Neural crest cell (in vitro differentiated cells): ENCODE measurements around the gene DIS3L. TPM values are rescaled to one million over a fixed set of nuclear protein-coding genes. Genes with fewer than 3 reads are reported as not detected.
A peak's percentile ranks its signal among the peaks of the same experiment; 100 is the strongest.

Experiments
- DNase-seq: peaks from one replicate; pipeline ENCODE4 v3.0.0; 2021; ENCODE audit warnings: low read depth, mixed read lengths, low spot score
- H3K27ac Mint-ChIP-seq: one replicate; pipeline ENCODE4 v1.8.0; 2021; ENCODE audit warnings: mild to moderate bottlenecking, mixed read lengths; ENCODE audit not compliant: unreplicated experiment
- H3K27me3 Mint-ChIP-seq: 2 replicates; pipeline ENCODE4 v1.8.0; 2021; ENCODE audit warnings: low read depth, mild to moderate bottlenecking, mixed read lengths
- H3K36me3 Mint-ChIP-seq: 2 replicates; pipeline ENCODE4 v1.8.0; 2021; ENCODE audit warnings: low read depth, mild to moderate bottlenecking, mixed read lengths
- H3K4me1 Mint-ChIP-seq: 2 replicates; pipeline ENCODE4 v1.8.0; 2021; ENCODE audit warnings: mixed read lengths
- H3K4me3 Mint-ChIP-seq: one replicate; pipeline ENCODE4 v1.8.0; 2021; ENCODE audit warnings: mild to moderate bottlenecking, mixed read lengths
- H3K9me3 Mint-ChIP-seq: 2 replicates; pipeline ENCODE4 v1.8.0; 2021; ENCODE audit warnings: mixed read lengths
- total RNA-seq: library from RNA; stranded (reverse); gene quantifications from 2 replicates; pipeline ENCODE4 v1.2.1, GENCODE V29; 2021
- TF ChIP-seq, protein P1 (sequence below): fragments of 200-600 bp; sonication (generic); conservative IDR thresholded peaks from 2 replicates; pipeline ENCODE4 v1.5.0; 2021; ENCODE audit warnings: antibody characterized with exemption, mild to moderate bottlenecking

DIS3L gene
- total RNA-seq, 1 donor from 2014 or later = 56.3 TPM

DNA sequence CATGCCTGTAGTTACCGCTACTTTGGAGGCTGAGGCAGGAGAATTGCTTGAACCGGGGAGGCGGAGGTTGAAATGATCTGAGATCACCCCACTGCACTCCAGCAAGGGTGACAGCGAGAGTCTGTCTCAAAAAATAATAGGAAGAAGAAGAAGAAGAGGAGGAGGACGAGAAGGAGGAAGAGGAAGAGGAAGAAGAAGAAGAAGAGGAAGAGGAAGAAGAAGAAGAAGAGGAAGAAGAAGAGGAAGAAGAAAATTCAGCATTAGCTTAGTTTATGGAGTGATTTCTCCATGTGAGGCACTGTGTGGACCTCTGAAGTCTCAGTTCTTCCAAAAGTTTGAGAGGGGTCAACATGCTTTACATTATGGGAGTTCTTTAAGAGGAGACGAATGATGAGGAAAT is 22.4 kb upstream of the DIS3L start:
- no peak overlapping the region for H3K4me3 Mint-ChIP-seq
- no peak for DNase-seq
- no peak overlapping the region for H3K27ac Mint-ChIP-seq
- H3K36me3 Mint-ChIP-seq = no peaks in the 10 kb centered on the region
- peaks cover 7% of the 10 kb centered on the region for H3K27me3 Mint-ChIP-seq
- TF ChIP-seq, protein P1, sequence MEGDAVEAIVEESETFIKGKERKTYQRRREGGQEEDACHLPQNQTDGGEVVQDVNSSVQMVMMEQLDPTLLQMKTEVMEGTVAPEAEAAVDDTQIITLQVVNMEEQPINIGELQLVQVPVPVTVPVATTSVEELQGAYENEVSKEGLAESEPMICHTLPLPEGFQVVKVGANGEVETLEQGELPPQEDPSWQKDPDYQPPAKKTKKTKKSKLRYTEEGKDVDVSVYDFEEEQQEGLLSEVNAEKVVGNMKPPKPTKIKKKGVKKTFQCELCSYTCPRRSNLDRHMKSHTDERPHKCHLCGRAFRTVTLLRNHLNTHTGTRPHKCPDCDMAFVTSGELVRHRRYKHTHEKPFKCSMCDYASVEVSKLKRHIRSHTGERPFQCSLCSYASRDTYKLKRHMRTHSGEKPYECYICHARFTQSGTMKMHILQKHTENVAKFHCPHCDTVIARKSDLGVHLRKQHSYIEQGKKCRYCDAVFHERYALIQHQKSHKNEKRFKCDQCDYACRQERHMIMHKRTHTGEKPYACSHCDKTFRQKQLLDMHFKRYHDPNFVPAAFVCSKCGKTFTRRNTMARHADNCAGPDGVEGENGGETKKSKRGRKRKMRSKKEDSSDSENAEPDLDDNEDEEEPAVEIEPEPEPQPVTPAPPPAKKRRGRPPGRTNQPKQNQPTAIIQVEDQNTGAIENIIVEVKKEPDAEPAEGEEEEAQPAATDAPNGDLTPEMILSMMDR = no peak
- peaks cover 21% of the 10 kb centered on the region for H3K4me1 Mint-ChIP-seq
- H3K9me3 Mint-ChIP-seq = no peaks in the 10 kb centered on the region

DNA sequence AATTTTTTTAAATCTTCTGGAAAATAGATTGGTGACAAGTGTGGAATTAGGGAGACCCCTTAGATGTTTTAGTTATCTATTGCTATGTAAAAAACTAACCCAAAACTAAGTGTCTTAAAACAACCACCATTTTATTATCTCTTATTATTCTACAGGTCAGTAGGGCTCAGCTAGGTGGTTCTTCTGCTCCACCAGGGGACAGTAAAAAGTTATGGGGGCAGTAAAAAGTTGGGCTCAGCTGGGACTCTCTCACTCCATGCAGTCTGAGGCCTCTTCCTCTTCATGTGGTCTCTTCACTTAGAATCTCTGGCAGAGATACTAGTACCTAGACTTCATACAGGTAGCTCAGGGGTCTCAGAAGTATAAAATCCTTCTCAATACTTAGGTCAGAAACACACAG is 18.0 kb upstream of the DIS3L start:
- no peak overlapping the region for H3K4me3 Mint-ChIP-seq

DNA sequence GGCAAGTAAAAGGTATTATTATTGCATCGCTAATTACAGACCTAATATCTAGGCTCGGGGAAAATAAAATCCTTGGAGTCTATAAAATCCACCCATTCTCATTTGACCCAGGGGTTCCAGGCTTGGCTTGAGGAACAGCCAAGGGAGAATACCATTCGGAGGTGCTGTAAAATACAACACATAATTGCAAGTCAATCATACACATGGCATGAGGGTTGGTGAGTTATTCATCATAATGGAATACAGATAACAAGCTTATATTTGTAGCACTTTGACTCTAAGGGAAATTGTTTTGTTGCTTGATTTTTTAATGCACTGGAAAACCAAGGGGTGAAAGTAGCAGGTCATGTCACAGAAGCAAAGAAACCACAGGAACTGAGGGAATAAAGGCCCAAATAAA is 16.8 kb upstream of the DIS3L start:
- H3K27ac Mint-ChIP-seq = no peak overlapping the region
- TF ChIP-seq, protein P1 = no peak
- peaks cover 24% of the 10 kb centered on the region for H3K4me1 Mint-ChIP-seq
- H3K4me3 Mint-ChIP-seq = no peak overlapping the region
- DNase-seq = no peak
- H3K36me3 Mint-ChIP-seq = no peaks in the 10 kb centered on the region
- peaks cover 17% of the 10 kb centered on the region for H3K27me3 Mint-ChIP-seq
- no peaks in the 10 kb centered on the region for H3K9me3 Mint-ChIP-seq

More for the DNA sequence above, 18.0 kb upstream of the DIS3L start:
- peaks cover 27% of the 10 kb centered on the region for H3K4me1 Mint-ChIP-seq
- TF ChIP-seq, protein P1 = no peak
- no peaks in the 10 kb centered on the region for H3K9me3 Mint-ChIP-seq
- H3K27ac Mint-ChIP-seq = no peak overlapping the region
- no peak for DNase-seq
- peaks cover 17% of the 10 kb centered on the region for H3K27me3 Mint-ChIP-seq
- no peaks in the 10 kb centered on the region for H3K36me3 Mint-ChIP-seq

DNA sequence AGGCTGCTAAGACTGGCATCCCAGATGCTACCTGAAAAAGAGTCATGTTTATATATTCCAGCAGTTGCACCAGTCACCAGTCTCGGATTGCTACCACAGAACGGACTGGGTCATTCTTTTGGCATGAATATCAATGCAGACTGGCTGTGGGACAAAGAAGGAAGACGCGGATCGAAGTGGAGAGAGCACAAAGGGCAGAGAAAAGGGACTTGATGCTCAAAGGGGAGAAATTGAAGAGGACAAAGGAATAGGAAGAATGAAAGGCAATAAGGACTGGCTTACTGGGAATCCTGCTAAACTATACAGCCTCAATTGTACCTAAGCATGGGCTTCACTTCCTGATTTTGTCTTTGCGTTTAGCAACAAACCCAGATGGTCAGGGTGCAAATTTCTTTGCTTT is 15.3 kb upstream of the DIS3L start:
- H3K9me3 Mint-ChIP-seq = no peaks in the 10 kb centered on the region
- peaks cover 17% of the 10 kb centered on the region for H3K27me3 Mint-ChIP-seq
- peak overlapping the region; percentile 74 for H3K27ac Mint-ChIP-seq
- DNase-seq = no peak
- peaks cover 21% of the 10 kb centered on the region for H3K4me1 Mint-ChIP-seq
- no peaks in the 10 kb centered on the region for H3K36me3 Mint-ChIP-seq
- TF ChIP-seq, protein P1 = no peak
- no peak overlapping the region for H3K4me3 Mint-ChIP-seq

DNA sequence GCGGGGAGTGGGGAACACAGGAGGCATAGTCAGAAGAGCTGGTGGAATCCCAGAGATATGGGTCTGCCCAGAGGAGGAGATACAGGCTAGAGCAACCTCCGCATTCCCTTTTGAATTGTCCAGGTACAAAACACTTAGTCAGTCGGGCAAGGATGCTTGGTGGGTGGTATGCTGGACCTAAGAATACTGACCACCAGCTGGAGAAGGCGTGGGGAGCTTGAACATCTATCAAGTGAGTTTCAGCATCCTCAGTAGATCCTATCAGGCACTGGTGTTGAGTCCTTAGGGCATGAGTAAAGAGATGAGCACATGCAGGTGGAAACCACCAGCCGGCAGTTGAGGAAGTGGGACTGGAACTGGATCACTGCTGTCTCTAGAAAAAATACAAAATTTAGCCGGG is 14.7 kb upstream of the DIS3L start:
- DNase-seq = no peak
- Mint-ChIP-seq H3K4me3 (peak overlapping the region; percentile 5), H3K4me1 (peaks cover 21% of the 10 kb centered on the region), H3K27me3 (peaks cover 17% of the 10 kb centered on the region), H3K9me3 (no peaks in the 10 kb centered on the region), H3K36me3 (no peaks in the 10 kb centered on the region), H3K27ac (peak overlapping the region; percentile 74)
- TF ChIP-seq, protein P1 = no peak

DNA sequence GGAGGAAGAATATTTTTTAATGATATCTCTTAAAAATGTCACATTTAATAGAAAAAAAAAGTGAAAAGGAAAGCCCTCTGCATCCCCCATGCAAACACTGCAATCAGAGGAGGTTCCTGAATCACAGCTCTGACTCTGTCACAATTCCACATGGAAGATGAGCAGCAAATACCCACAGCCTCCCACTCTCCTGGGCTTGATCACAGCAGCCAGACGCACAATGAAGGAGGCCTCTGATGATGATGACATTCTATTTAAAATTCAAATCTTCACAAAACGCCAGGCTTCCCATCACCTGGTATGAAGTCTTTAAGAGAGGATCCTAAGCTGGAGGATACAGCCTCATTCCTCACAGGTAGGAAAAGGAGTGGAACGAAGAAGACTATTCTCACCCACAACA is 9.1 kb upstream of the DIS3L start:
- peaks cover 8% of the 10 kb centered on the region for H3K27me3 Mint-ChIP-seq
- H3K9me3 Mint-ChIP-seq = no peaks in the 10 kb centered on the region
- H3K4me1 Mint-ChIP-seq = peaks cover 10% of the 10 kb centered on the region
- H3K36me3 Mint-ChIP-seq = no peaks in the 10 kb centered on the region
- TF ChIP-seq, protein P1 = no peak
- no peak overlapping the region for H3K27ac Mint-ChIP-seq
- no peak for DNase-seq
- no peak overlapping the region for H3K4me3 Mint-ChIP-seq
